Measurements from ENCODE around the gene NT5M. TPM values are rescaled to one million over a fixed set of nuclear protein-coding genes. Genes with fewer than 3 reads are reported as not detected.

The NT5M gene
- total RNA-seq, 3 donors from 2014 or later: 1.0 to 4.6 (median 2.9) TPM

- Histone ChIP-seq H3K9me3 (no peaks in the 10 kb centered on the region), H3K27ac (no peak overlapping the region), H3K4me1 (no peaks in the 10 kb centered on the region), H3K36me3 (no peaks in the 10 kb centered on the region), H3K4me3 (no peak overlapping the region), H3K27me3 (no peaks in the 10 kb centered on the region)
- TF ChIP-seq POLR2AphosphoS5 (IDR thresholded peaks at IDR 0.05): no peak
- no peak for TF ChIP-seq CTCF (IDR thresholded peaks at IDR 0.05)
- TF ChIP-seq POLR2A (IDR thresholded peaks at IDR 0.05): no peak
- DNase-seq (ENCODE audit: low spot score in 2 of 2): peak in 1 of 2 donors; percentile 38
- intact Hi-C loops (cut with DNase I; ENCODE audit: low total_unique reads): no loop called here
These were observed 40.8 kb downstream of the NT5M start for GRCh38 chr17:17343896-17344506.

GRCh38 chr17:17344507-17345293, 41.5 kb downstream of the NT5M start:
- no peaks in the 10 kb centered on the region for H3K9me3 ChIP-seq
- no peak for TF ChIP-seq CTCF (IDR thresholded peaks at IDR 0.05)
- no peak for TF ChIP-seq POLR2AphosphoS5 (IDR thresholded peaks at IDR 0.05)
- no peak for TF ChIP-seq POLR2A (IDR thresholded peaks at IDR 0.05)
- intact Hi-C loops (cut with DNase I; ENCODE audit: low total_unique reads): no loop called here
- no peak overlapping the region for H3K4me3 ChIP-seq
- H3K27me3 ChIP-seq: no peaks in the 10 kb centered on the region
- H3K4me1 ChIP-seq: no peaks in the 10 kb centered on the region
- DNase-seq (ENCODE audit: low spot score in 2 of 2): peak in 1 of 2 donors; percentile 37
- no peak overlapping the region for H3K27ac ChIP-seq
- no peaks in the 10 kb centered on the region for H3K36me3 ChIP-seq

GRCh38 chr17:17345294-17345597, 42.1 kb downstream of the NT5M start:
- no peaks in the 10 kb centered on the region for H3K4me1 ChIP-seq
- TF ChIP-seq POLR2AphosphoS5 (IDR thresholded peaks at IDR 0.05) (no peak), CTCF (IDR thresholded peaks at IDR 0.05) (no peak), POLR2A (IDR thresholded peaks at IDR 0.05) (no peak)
- peak in 1 of 2 donors; percentile 12 for DNase-seq (ENCODE audit: low spot score in 2 of 2)
- H3K36me3 ChIP-seq: no peaks in the 10 kb centered on the region
- no peak overlapping the region for H3K4me3 ChIP-seq
- H3K27me3 ChIP-seq: no peaks in the 10 kb centered on the region
- no peaks in the 10 kb centered on the region for H3K9me3 ChIP-seq
- no peak overlapping the region for H3K27ac ChIP-seq
- intact Hi-C loops (cut with DNase I; ENCODE audit: low total_unique reads): no loop called here

DNA sequence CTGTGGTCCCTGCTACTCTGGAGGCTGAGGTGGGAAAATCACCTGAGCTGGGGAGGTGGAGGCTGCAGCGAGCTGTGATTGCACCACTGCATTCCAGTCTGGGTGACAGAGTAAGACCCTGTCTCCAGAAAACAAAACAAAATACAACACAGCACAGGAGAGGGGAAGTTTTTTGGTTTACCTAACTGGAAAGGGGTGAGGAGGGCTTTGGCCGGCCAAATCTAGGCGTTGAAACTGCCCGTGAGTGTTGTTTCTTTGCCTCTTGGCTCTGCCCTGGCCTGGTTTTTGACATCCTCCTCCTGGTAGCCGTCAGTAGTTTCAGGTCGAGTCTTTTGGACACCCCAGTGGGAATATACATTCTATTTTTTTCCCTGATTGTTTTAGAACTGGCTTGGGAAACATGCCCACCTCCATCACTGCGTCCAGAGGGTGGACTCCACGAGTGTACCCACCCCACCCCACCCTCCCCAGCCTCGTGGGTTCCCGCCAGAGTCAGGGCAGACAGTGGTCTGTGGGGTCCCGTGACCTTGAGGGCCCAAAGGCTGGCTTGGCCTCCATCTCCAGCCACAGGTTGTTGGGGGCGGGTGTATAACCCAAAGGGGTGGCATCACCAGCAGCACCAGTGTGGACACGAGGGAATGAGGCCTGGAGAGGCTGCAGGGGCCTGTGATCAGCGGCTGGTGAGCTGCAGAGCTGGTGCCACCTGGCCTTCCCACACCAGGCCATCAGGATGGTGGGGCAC, 42.7 kb downstream of the NT5M start:
- Histone ChIP-seq H3K27me3 (no peaks in the 10 kb centered on the region), H3K36me3 (no peaks in the 10 kb centered on the region), H3K4me3 (no peak overlapping the region), H3K9me3 (no peaks in the 10 kb centered on the region), H3K4me1 (no peaks in the 10 kb centered on the region), H3K27ac (no peak overlapping the region)
- intact Hi-C loops (cut with DNase I; ENCODE audit: low total_unique reads): no loop called here
- DNase-seq (ENCODE audit: low spot score in 2 of 2): peak in 1 of 2 donors; percentile 34
- TF ChIP-seq CTCF (IDR thresholded peaks at IDR 0.05) (no peak), POLR2AphosphoS5 (IDR thresholded peaks at IDR 0.05) (no peak), POLR2A (IDR thresholded peaks at IDR 0.05) (no peak)

All from breast epithelium (tissue), 4 donors.